Muscle of back (tissue), 13 donors: ENCODE results near the gene SLC30A3. TPM values are rescaled to one million over a fixed set of nuclear protein-coding genes. Genes with fewer than 3 reads are reported as not detected.
A peak's percentile ranks its signal among the peaks of the same experiment; 100 is the strongest.
"Not testable (repeated sequence)": the region's sequence is repeated elsewhere in the genome, so short reads cannot be mapped to it uniquely, and the experiment has no call there.

ENCODE experiments used
- DNase-seq, 3 donors: peaks; one replicate each; pipeline versions ENCODE4 v3.0.0 to v3.0.0-alpha.2; 2013
- long read RNA-seq, 9 donors: transcript quantifications; one replicate each; lab custom pipeline, GENCODE V29; 2026
- polyA plus RNA-seq, 10 donors: library from polyadenylated mRNA; unstranded; fragments of 120-200 nt; gene quantifications; one replicate each; pipeline ENCODE4 v1.2.1, GENCODE V29; 2013; ENCODE audit not compliant: insufficient read length in 10 of 10

The SLC30A3 gene
- 1 to 10 TPM in 1 of 10 donors, under 1 TPM in 9; 0.24 to 1.2 (median 0.46) TPM for polyA plus RNA-seq
- long read RNA-seq, donor 1, partial matches to known transcripts: 43 of 43 reads
- long read RNA-seq, donor 1, other reads (novel, unspliced or antisense): 0 of 43 reads
- long read RNA-seq, donor 2, partial matches to known transcripts: 21 of 30 reads
- long read RNA-seq, donor 2, other reads (novel, unspliced or antisense): 9 of 30 reads
- long read RNA-seq, donor 3: 0 reads
- long read RNA-seq, donor 4: 0 reads
- long read RNA-seq, donor 5, partial matches to known transcripts: 60 of 74 reads
- long read RNA-seq, donor 5, other reads (novel, unspliced or antisense): 14 of 74 reads
- long read RNA-seq, donor 6, partial matches to known transcripts: 26 of 41 reads
- long read RNA-seq, donor 6, other reads (novel, unspliced or antisense): 15 of 41 reads
- long read RNA-seq, donor 7: 0 reads
- long read RNA-seq, donor 8: 0 reads
- long read RNA-seq, donor 9: 0 reads

DNA sequence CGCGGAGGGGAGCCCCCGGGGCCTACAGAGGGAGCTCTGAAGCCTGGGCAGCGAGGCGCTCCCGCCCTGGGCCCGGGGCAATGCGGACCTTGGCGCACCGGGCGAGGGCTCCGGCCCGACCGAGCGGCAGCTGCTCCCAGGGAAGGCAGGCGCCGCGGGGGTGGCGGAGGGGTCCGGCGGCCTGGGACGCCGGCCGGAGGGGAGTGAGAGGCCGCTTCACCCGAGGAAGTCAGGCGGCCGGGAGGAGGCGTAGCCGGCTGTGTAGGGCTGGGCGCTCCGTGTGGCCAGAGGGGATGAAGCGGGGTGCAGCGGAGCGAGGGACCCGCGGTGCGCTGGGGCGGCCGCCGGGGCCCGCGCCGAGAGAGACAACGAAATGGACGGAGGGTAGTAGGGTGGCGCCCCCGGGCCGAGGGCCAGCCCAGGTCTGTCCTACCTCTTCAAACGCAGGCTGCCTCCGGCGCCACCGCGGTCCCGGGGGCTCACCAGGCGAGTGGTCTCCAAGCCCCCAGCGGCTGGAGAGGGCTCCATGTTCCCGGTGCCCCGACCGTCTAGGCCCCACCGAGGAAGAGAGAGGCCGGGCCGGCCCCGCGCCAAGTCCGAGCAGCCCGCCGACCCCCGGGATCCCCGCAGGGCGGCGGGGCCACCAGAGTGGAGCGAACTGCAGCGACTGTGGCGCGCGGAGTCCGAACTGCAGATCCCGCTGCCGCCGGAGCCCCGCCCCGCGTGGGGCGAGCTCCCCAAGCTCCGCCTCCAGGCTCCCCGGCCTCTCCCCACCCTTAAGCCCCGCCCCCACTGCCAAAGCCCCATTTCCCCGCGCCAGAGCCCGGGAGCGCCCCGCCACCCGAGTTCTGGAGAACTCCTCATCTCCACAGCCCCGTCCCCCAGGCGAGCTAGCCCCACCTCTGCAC lies at the start of gene SLC30A3:
TSS of gene SLC30A3 (minus strand) at position 669 of the 908 bp plus-strand sequence. CDS start at position 528, 141 bp downstream.
- peak in 2 of 3 donors; percentile 50 to 61 for DNase-seq

- no peak for DNase-seq
Measured at GRCh38 chr2:27312152-27312551, 49.3 kb upstream of the SLC30A3 start.

DNA sequence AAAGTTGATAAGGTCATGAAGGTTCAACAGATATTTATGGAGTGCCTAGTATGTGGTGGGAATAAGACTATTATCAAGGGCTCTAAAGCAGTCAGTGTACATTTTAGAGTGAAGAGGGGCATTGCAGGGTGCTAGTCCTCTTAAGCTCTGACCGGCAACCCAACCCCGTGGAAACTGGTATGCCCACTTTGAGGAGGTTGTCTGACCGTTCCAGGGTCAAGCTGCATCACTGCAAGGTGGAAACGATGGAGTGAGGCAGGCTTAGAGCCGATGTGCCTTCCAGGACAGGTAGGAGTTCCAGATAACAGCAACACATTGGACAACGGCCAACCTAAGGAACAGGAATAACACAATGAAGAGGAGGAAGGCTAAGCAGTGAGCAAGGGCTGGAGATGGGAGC lies 46.8 kb upstream of the SLC30A3 start:
- DNase-seq: no peak

DNA sequence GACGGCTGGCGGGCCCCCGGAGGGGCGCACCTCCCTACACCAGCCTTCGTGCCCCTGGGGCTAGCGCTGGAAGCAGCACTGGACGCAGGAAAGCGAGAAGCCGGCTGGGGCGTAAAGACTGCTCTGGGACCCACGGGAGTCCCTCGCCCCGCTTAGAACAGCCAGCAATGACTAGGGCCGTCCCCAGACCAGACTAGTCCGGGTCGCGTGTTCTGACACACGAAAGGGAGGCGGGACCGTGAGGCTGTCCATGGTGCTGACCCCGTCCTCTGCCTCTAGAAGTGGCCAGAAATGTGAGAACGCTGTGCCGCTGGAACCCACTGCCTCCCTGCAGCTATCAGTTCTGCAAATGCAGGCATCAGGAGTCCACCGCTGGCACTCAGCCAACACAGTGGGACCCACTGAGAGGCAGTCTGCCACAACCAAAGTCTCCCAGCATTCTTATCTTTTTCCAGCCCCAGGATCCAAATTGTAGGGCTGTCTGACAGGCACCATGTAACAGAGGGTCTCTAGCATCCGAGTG lies 45.6 kb upstream of the SLC30A3 start, which contains the start of gene UCN:
TSS of gene UCN (minus strand) at position 87 of the 523 bp plus-strand sequence. CDS start 550 bp downstream, outside the sequence.
- DNase-seq: peak; percentile 23 to 81 (median 60)

- no peak for DNase-seq
Measured at GRCh38 chr2:27307545-27308358, 44.9 kb upstream of the SLC30A3 start.

DNA sequence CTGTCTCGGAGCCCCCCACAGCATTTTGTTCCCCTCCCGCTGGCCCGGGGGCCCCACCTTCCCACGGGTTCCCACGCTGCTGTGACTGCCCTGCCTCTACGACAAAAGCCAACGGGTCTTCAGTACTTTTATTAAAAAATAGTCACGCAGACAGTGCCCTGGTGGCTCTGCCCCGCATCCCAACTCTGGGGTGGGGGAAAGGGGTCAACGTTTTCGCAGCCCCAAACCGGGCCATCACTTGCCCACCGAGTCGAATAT lies 44.4 kb upstream of the SLC30A3 start:
- DNase-seq: no peak

DNA sequence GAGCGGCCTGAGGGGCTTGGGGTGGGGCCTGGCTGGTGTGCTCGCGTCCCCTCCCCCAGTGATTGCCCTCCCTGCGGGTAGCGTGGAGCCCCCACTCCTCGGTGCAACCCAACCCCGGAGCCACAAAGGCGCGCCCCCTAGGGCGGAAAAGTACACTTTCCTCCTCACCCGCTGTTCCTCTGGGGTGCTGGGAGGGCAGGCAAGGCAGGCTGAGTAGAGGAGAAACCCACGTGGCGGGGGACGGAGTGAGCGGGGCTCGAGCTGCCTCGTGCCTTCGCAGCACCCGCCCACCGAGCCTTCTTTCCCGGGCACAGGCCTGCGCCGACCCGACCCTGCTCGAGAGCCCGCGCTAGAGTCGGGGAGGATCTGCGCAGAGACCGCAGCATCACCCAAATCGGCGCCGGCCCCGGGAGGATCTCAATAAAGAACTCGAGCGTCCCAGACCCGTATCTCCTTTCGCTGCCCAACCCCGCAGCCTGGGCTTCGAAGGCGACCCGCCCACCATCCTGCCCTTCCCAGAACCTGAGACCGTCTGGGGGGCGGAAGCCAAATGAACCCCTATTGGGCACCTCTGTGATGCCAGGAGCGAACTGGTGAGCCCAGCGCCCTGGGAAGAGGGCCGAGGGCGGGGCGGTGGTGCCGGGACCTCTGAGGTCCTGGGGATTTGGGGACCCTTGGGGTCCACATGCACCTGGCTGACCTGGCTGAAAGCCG lies 43.9 kb upstream of the SLC30A3 start:
- DNase-seq: no peak

DNA sequence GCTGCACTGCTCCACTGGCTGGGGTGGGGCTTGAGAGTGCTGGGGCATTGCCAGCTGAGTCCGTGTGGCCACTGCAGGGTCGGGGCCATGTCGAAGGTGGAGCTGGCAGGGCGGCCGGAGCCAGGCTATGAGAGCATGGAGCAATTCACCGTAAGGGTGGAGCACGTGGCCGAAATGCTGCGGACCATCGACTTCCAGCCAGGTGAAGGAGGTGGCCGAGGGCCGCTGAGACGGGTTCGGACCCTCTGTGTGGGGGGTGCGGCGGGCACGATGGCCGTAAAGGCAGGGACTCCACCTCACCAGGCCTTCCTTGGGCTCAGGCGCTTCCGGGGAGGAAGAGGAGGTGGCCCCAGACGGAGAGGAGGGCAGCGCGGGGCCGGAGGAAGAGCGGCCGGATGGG lies 43.3 kb upstream of the SLC30A3 start:
- no peak for DNase-seq

DNA sequence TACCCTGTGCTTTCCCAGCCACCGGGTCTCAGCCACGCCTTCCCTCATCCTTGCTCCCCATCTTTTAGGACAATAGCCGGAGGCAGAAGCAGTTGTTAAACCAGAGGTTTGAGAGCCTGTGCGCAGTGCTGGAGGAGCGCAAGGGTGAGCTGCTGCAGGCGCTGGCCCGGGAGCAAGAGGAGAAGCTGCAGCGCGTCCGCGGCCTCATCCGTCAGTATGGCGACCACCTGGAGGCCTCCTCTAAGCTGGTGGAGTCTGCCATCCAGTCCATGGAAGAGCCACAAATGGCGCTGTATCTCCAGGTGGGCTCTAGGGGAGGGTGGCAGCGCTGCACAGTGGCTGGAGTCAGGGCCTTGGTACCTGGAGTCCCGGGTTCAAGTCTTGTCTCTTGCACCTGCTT lies 42.7 kb upstream of the SLC30A3 start:
- DNase-seq: no peak

- no peak for DNase-seq
Measured at GRCh38 chr2:27304488-27305240, 41.8 kb upstream of the SLC30A3 start.

- DNase-seq: peak in 2 of 3 donors; percentile 40 to 47
Measured at GRCh38 chr2:27303093-27304025, 40.5 kb upstream of the SLC30A3 start.

DNA sequence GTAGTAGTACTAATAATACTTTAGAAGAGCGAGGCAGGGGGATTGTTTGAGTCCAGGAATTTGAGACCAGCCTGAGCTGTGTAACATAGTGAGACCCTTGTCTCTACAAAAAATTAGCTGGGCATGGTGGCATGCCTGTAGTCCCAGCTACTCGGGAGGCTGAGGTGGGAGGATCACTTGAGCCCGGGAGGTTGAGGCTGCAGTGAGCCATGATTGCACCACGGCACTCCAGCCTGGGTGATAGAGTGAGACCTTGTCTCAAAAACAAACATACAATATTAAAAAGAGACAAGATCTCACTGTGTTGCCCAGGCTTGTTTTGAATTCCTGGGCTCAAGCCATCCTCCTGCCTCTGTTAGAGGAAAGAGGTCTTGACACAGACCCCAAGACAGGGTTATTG lies 37.8 kb upstream of the SLC30A3 start:
- DNase-seq: not testable (repeated sequence)

- DNase-seq: no peak
Measured at GRCh38 chr2:27298391-27299080, 35.7 kb upstream of the SLC30A3 start.

DNA sequence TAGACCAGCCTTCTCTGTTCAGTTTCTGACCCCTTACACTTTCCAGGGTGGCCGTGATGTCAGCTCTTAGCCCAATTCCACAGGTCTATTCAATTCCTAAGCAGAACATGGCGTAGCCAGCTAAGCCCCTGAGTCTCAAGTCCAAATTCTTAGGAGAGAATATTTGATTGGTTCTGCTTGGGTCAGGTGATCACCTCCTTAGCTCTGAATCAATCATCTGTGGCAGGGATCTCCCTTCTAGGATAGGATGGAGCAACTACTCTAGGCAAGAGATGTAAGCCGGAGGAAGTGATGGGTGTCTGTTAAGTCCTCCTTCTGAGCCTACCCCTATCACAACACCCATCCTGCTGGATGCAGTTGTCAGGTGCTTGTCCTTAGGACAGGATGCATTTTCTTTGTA lies 34.3 kb upstream of the SLC30A3 start:
- DNase-seq: no peak

DNA sequence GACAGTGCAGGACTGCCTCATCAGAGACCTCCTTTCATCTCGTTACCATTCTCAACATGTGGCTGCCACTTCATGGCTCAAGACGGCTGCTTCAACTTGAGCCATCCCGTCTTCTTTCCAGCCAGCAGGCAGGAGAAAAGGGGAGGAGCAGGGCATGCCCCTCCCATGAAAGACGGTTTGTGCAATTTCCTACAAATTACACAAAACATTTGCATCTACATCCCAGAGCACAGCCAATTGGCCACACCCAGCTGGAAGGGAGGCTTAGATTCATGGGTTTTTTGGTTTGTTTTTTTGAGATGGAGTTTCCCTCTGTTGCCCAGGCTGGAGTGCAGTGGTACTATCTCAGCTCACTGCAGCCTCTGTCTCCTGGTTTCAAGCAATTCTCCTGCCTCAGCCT lies 33.6 kb upstream of the SLC30A3 start:
- no peak for DNase-seq

GRCh38 chr2:27294928-27295327 lies 32.1 kb upstream of the SLC30A3 start:
- no peak for DNase-seq

DNA sequence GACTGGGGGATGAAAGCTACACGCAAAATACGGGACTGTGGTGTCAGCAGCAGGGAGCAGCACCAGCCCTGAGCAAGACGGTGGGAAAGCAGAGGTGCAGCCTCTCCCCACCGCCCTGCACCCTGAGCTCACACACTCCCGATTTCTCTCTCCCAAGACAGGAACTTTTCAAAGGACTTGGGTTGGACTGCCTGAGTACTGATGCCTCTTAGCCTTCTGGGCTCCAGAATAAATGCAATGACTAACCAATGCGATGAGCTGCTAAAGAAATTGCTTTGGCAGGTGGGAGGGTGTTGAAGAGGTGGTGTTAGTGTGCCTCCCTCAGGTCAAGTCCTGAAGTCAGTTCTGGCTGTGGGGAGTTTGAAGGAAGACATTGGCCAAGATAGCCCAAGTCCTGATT lies 29.0 kb upstream of the SLC30A3 start:
- DNase-seq: no peak

- no peak for DNase-seq
Measured at GRCh38 chr2:27290549-27290948, 27.7 kb upstream of the SLC30A3 start.
